Pancreas (tissue), 10 donors: Measurements from ENCODE around the gene SFMBT2. TPM values are rescaled to one million over a fixed set of nuclear protein-coding genes. Genes with fewer than 3 reads are reported as not detected.

Experiments used
- ATAC-seq, 4 donors: fragments of 200-7000 bp; cut with Tn5 transposase; one replicate each; pipeline versions ENCODE4 v1.8.0 to v1.9.1; 2020; ENCODE audit warnings: mild to moderate bottlenecking in 4 of 4, moderate library complexity in 4 of 4
- DNase-seq, 6 donors: peaks; one replicate each; pipeline ENCODE4 v3.0.0-alpha.2; 2020
- FAIRE-seq: peaks from 2 replicates; lab custom pipeline; 2012; peaks lifted over from hg19 to GRCh38; lab: Jason Lieb, UNC
- H3K27ac ChIP-seq, 4 donors: fragments of 200-600 bp; sonication (generic); 1 replicate in 3 of 4; 2 replicates in 1 of 4; pipeline versions ENCODE4 v1.5.0 to v1.8.0; 2020
- H3K27me3 ChIP-seq, 4 donors: fragments of 200-600 bp; one replicate each; pipeline ENCODE4 v1.8.0; 2021
- H3K36me3 ChIP-seq, 3 donors: fragments of 200-600 bp; sonication (generic) in 1 of 3; one replicate each; pipeline versions ENCODE4 v1.5.0 to v1.8.0; 2020 to 2021
- H3K4me1 ChIP-seq, 3 donors: fragments of 200-600 bp; one replicate each; pipeline ENCODE4 v1.8.0; 2021
- H3K4me3 ChIP-seq, 4 donors: fragments of 200-600 bp; sonication (generic) in 2 of 4; one replicate each; pipeline versions ENCODE4 v1.5.0 to v1.8.0; 2020 to 2021
- H3K9me3 ChIP-seq, 4 donors: fragments of 200-600 bp; one replicate each; pipeline ENCODE4 v1.8.0; 2021
- WGBS, 2 donors: extraction: QIAGEN DNeasy Blood & Tissue Kit; methylation state at CpG; one replicate each; pipeline ENCODE4 v1.1.7; 2013; 5-methylcytosine and 5-hydroxymethylcytosine counted together
- intact Hi-C, 3 donors: fragments of 100-400 bp; cut with DNase I; formaldehyde crosslinking; loops; one replicate each; pipeline versions ENCODE4 v1.11.1 to v1.14.2; 2022
- polyA plus RNA-seq, 2 donors: library from polyadenylated mRNA; stranded (reverse); fragments of 200-250 nt; gene quantifications; one replicate each; pipeline ENCODE4 v1.2.3, GENCODE V29; 2013
- total RNA-seq, 6 donors: library from RNA; stranded (reverse); fragmentation: NEBNext Ultra II Directional in 4 of 6; extraction: Animal tissue kit (Norgen Biotek cat#: 25700) in 4 of 6; gene quantifications; one replicate each; pipeline versions ENCODE4 v1.2.1 to v1.2.4, GENCODE V29; 2021 to 2023
- TF ChIP-seq, protein P1 (sequence below), 4 donors: fragments of 200-600 bp; sonication (generic) in 3 of 4; IDR thresholded peaks; one replicate each; pipeline versions ENCODE4 v1.5.0 to v1.8.0; 2021; ENCODE audit warnings: antibody characterized with exemption in 4 of 4
- donor health status: healthy with polysubstance abuse.
- donor health status: DM: no; HTN: no; CAD: no; lungs with moderate emphysema.
- donor health status: DM: no; HTN: no; CAD: no.
- donor health status: control.
- donor health status: control.
- donor health status: Bipolar disorder and iron deficiency.
- donor health status: DM: yes; HTN: yes; CAD: no.
- donor health status: DM: no; HTN: no; CAD: no.
- donor health status: DM: no; HTN: no; CAD: no.
- donor health status: DM: yes; HTN: yes; CAD: no.

The SFMBT2 gene
- total and polyA plus RNA-seq, 8 donors: 0.65 to 9.4 (median 1.9) TPM

DNA sequence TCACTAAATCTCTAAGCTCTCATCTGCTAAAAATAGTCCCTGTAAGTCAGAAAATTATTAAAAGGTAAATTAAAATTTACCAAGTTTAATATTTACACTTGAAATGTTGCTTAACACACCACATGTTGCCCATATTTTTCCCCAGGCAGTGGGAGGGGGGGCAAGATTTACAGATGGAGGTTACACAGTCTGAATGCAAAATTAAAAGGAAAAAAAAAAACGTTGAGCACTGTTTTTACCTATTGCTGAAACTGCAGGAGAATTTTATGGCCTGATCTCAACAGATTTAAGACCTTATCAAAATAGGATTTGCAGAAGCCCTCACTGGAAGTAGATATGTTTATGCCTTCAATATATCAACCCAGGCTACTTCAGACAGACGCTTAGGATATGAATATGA, 133.4 kb downstream of the SFMBT2 start:
- TF ChIP-seq, protein P1, sequence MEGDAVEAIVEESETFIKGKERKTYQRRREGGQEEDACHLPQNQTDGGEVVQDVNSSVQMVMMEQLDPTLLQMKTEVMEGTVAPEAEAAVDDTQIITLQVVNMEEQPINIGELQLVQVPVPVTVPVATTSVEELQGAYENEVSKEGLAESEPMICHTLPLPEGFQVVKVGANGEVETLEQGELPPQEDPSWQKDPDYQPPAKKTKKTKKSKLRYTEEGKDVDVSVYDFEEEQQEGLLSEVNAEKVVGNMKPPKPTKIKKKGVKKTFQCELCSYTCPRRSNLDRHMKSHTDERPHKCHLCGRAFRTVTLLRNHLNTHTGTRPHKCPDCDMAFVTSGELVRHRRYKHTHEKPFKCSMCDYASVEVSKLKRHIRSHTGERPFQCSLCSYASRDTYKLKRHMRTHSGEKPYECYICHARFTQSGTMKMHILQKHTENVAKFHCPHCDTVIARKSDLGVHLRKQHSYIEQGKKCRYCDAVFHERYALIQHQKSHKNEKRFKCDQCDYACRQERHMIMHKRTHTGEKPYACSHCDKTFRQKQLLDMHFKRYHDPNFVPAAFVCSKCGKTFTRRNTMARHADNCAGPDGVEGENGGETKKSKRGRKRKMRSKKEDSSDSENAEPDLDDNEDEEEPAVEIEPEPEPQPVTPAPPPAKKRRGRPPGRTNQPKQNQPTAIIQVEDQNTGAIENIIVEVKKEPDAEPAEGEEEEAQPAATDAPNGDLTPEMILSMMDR (IDR thresholded peaks at IDR 0.05): no peak
- WGBS, 2 donors: 40 to 46% methylated on average over 2 of the region's 2 CpGs
- H3K9me3 ChIP-seq: no peaks in the 10 kb centered on the region
- no peak overlapping the region for H3K27ac ChIP-seq
- no peaks in the 10 kb centered on the region for H3K27me3 ChIP-seq
- no peak overlapping the region for H3K4me3 ChIP-seq
- no peak for DNase-seq
- H3K36me3 ChIP-seq: no peaks in the 10 kb centered on the region
- FAIRE-seq: no peak
- intact Hi-C loops: no loop called here
- no peak for ATAC-seq
- H3K4me1 ChIP-seq: no peaks in the 10 kb centered on the region

- no peaks in the 10 kb centered on the region for H3K9me3 ChIP-seq
- no peak overlapping the region for H3K4me3 ChIP-seq
- WGBS, 2 donors: 65 to 84% methylated on average over 12 of the region's 12 CpGs
- DNase-seq: no peak
- H3K4me1 ChIP-seq: no peaks in the 10 kb centered on the region
- ATAC-seq: no peak
- no peak for FAIRE-seq
- no peaks in the 10 kb centered on the region for H3K27me3 ChIP-seq
- TF ChIP-seq, protein P1 (IDR thresholded peaks at IDR 0.05): no peak
- intact Hi-C loops: no loop called here
- no peak overlapping the region for H3K27ac ChIP-seq
- H3K36me3 ChIP-seq: no peaks in the 10 kb centered on the region
Observed at GRCh38 chr10:7275761-7276440, 134.9 kb downstream of the SFMBT2 start.

- Histone ChIP-seq H3K9me3 (no peaks in the 10 kb centered on the region), H3K27ac (no peak overlapping the region), H3K36me3 (no peaks in the 10 kb centered on the region), H3K4me3 (no peak overlapping the region), H3K4me1 (no peaks in the 10 kb centered on the region), H3K27me3 (no peaks in the 10 kb centered on the region)
- no peak for DNase-seq
- 77 to 90% methylated on average over 2 of the region's 2 CpGs for WGBS, 2 donors
- FAIRE-seq: no peak
- TF ChIP-seq, protein P1 (IDR thresholded peaks at IDR 0.05): no peak
- ATAC-seq: no peak
- intact Hi-C loops: no loop called here
Observed at GRCh38 chr10:7274293-7274692, 136.5 kb downstream of the SFMBT2 start.

- 60 to 81% methylated on average over 4 of the region's 4 CpGs for WGBS, 2 donors
Observed at GRCh38 chr10:7272008-7272407, 138.8 kb downstream of the SFMBT2 start.

DNA sequence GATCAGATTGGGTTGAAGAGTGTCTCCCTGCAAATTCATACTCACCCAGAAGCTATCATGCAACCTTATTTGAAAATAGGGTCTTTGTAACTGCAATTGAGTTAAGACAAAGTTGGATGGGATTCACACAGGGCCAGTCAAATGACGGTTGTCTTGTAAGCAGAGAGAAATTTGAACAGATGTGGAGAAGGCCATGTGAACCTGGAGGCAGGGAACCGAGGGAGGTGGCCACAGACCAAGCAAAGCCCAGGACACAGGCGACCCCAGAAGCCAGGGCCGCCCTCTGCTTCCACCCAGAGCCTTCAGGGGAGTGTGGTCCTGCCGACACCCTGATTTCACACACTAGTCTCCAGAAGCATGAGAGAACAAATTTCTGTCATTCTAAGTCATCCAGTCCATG, 140.8 kb downstream of the SFMBT2 start:
- Histone ChIP-seq H3K27ac (no peak overlapping the region), H3K4me3 (no peak overlapping the region), H3K4me1 (no peaks in the 10 kb centered on the region), H3K9me3 (no peaks in the 10 kb centered on the region), H3K36me3 (no peaks in the 10 kb centered on the region), H3K27me3 (no peaks in the 10 kb centered on the region)
- WGBS, 2 donors: 68 to 69% methylated on average over 5 of the region's 5 CpGs
- TF ChIP-seq, protein P1 (IDR thresholded peaks at IDR 0.05): no peak
- ATAC-seq (no peak), FAIRE-seq (no peak), DNase-seq (no peak)
- intact Hi-C loops: loop anchor here in 2 of 3 donors (10.0 kb wide), 2 partner anchors 135 to 145 kb away; partner anchors contain the start of gene SFMBT2 (in 1 of the 2)

More at GRCh38 chr10:7272008-7272407, 138.8 kb downstream of the SFMBT2 start:
- TF ChIP-seq, protein P1 (IDR thresholded peaks at IDR 0.05): no peak
- Histone ChIP-seq H3K36me3 (no peaks in the 10 kb centered on the region), H3K9me3 (no peaks in the 10 kb centered on the region), H3K27ac (no peak overlapping the region), H3K4me1 (no peaks in the 10 kb centered on the region), H3K27me3 (no peaks in the 10 kb centered on the region), H3K4me3 (no peak overlapping the region)
- intact Hi-C loops: no loop called here
- DNase-seq (no peak), ATAC-seq (no peak), FAIRE-seq (no peak)
